ENCODE results near the gene PPP2R2B.

GRCh38 chr5:146902471-146902870, 23.9 kb upstream of the PPP2R2B start:
- TF ChIP-seq EP300 (IDR thresholded peaks at IDR 0.05) (no peak), CTCF (IDR thresholded peaks at IDR 0.05) (no peak), POLR2A (IDR thresholded peaks at IDR 0.05) (no peak)
